Natural killer cell (primary cell): ENCODE results near the gene SLC6A8. TPM values are rescaled to one million over a fixed set of nuclear protein-coding genes. Genes with fewer than 3 reads are reported as not detected.

ENCODE experiments used
- ATAC-seq, 3 donors: fragments of 150-1000 bp in 2 of 3; fragments of 200-7000 bp in 1 of 3; cut with Tn5 transposase; 1 replicate in 1 of 3; 2 replicates in 2 of 3; pipeline ENCODE4 v1.10.0; 2021; ENCODE audit warnings: mild to moderate bottlenecking in 2 of 3, moderate library complexity in 2 of 3
- DNase-seq, 2 donors: peaks; one replicate each; pipeline versions ENCODE4 v3.0.0 to v3.0.0-alpha.2; 2013 to 2021; ENCODE audit warnings: mixed read lengths in 1 of 2
- H3K27ac ChIP-seq: one replicate; pipeline ENCODE4 v1.5.1; 2013; ENCODE audit warnings: mild to moderate bottlenecking, low read length
- H3K27me3 ChIP-seq: one replicate; pipeline ENCODE4 v1.6.1; 2013; ENCODE audit warnings: low read length; ENCODE audit not compliant: control insufficient read depth, insufficient read depth
- H3K36me3 ChIP-seq: one replicate; pipeline ENCODE4 v1.6.1; 2013; ENCODE audit warnings: low read length; ENCODE audit not compliant: control insufficient read depth, insufficient read depth
- H3K4me1 ChIP-seq: one replicate; pipeline ENCODE4 v1.6.1; 2013; ENCODE audit warnings: low read length; ENCODE audit not compliant: control insufficient read depth, insufficient read depth
- H3K4me3 ChIP-seq: one replicate; pipeline ENCODE4 v1.5.1; 2013; ENCODE audit warnings: low read length
- H3K9me3 ChIP-seq: one replicate; pipeline ENCODE4 v1.6.1; 2013; ENCODE audit warnings: low read length; ENCODE audit not compliant: control insufficient read depth, insufficient read depth
- H3K27ac Mint-ChIP-seq, 2 donors: one replicate each; pipeline ENCODE4 v1.8.0; 2022; ENCODE audit warnings: mild to moderate bottlenecking in 2 of 2, mixed read lengths in 2 of 2, moderate library complexity in 1 of 2
- H3K27me3 Mint-ChIP-seq, 2 donors: one replicate each; pipeline ENCODE4 v1.8.0; 2022; ENCODE audit warnings: low read depth in 2 of 2, mixed read lengths in 2 of 2
- H3K36me3 Mint-ChIP-seq: one replicate; pipeline ENCODE4 v1.8.0; 2022; ENCODE audit warnings: mixed read lengths
- H3K4me1 Mint-ChIP-seq, 2 donors: one replicate each; pipeline ENCODE4 v1.8.0; 2022; ENCODE audit warnings: mixed read lengths in 2 of 2
- H3K4me3 Mint-ChIP-seq: one replicate; pipeline ENCODE4 v1.8.0; 2022; ENCODE audit warnings: mild to moderate bottlenecking, moderate library complexity, mixed read lengths
- H3K9me3 Mint-ChIP-seq, 2 donors: one replicate each; pipeline ENCODE4 v1.8.0; 2022; ENCODE audit warnings: mixed read lengths in 2 of 2
- WGBS: methylation state at CpG from one replicate; pipeline ENCODE4 v1.1.7; 2013; ENCODE audit warnings: missing lambda C conversion rate; ENCODE audit not compliant: insufficient coverage; 5-methylcytosine and 5-hydroxymethylcytosine counted together
- intact Hi-C: fragments of 100-400 bp; cut with micrococcal nuclease; formaldehyde crosslinking; loops from one replicate; pipeline ENCODE4 v1.14.2; 2022
- total RNA-seq, 4 donors: library from RNA; stranded (reverse); fragments of 120-200 nt in 1 of 4; gene quantifications; one replicate each; pipeline versions ENCODE4 v1.2.3 to v1.2.4, GENCODE V29; 2013 to 2022
- TF ChIP-seq, protein P1 (sequence below): fragments of 200-600 bp; IDR thresholded peaks from one replicate; pipeline ENCODE4 v1.8.0; 2022; ENCODE audit warnings: antibody characterized with exemption

SLC6A8 gene
- 1 to 10 TPM in 2 of 3 donors, under 1 TPM in 1; 0.77 to 2.5 (median 1.4) TPM for total RNA-seq
- 0.97 TPM for total RNA-seq (2013)

DNA sequence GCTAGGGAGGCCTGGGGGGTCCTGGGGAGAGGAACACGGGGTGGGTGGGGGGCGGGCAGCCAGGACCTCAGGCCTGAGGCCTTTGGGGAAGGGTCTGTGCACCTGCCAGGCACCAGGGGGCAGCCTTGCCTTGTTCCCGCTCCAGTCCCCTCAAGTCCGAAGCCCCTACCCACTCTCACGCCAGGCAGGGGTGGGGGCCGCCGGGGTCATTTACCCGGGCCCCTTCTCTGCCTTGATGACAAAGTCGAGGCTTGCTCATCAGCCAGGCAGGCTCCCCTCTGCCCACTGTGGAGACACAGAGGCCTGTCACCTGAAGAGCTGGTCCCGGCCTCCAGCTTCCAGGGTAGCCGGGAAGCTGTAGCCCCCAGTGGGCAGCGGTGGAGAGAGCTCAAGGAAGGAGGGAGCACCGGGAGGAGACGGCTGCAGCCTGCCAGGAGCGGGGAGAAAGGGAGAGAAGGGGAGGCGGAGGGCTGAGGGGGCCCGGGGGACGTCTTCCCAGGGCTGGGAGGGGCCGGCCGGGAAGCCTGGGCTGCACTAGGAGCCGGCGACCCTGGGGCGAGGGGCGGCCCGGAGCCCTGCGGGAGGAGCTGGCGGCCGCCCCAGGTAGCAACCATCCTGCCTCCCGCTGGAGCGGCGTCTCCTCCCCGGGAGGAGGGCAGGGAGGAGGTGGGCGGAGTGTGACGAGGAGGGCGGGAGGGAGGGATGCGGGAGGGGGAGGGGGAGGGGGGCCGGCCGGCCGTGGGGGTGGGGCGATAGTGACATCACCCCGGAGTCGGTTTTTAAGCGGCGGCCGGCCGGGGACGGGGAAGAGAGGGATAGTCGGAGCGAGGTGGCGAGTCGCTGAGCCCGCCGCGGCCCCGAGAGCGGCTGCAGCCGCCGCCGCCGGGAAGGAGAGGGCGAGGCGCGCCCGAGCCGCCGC is at the start of gene SLC6A8:
SLC6A8 (plus strand) TSS at position 806 of the 919 bp plus-strand sequence. CDS start 649 bp downstream, outside the sequence.
- peaks cover 0 to 11% of the 10 kb centered on the region in 2 donors for H3K27me3 Mint-ChIP-seq
- TF ChIP-seq, protein P1, sequence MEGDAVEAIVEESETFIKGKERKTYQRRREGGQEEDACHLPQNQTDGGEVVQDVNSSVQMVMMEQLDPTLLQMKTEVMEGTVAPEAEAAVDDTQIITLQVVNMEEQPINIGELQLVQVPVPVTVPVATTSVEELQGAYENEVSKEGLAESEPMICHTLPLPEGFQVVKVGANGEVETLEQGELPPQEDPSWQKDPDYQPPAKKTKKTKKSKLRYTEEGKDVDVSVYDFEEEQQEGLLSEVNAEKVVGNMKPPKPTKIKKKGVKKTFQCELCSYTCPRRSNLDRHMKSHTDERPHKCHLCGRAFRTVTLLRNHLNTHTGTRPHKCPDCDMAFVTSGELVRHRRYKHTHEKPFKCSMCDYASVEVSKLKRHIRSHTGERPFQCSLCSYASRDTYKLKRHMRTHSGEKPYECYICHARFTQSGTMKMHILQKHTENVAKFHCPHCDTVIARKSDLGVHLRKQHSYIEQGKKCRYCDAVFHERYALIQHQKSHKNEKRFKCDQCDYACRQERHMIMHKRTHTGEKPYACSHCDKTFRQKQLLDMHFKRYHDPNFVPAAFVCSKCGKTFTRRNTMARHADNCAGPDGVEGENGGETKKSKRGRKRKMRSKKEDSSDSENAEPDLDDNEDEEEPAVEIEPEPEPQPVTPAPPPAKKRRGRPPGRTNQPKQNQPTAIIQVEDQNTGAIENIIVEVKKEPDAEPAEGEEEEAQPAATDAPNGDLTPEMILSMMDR, result no peak
- no peaks in the 10 kb centered on the region for H3K36me3 ChIP-seq
- H3K36me3 Mint-ChIP-seq, result no peaks in the 10 kb centered on the region
- peaks cover 7% of the 10 kb centered on the region for H3K4me1 ChIP-seq
- no peaks in the 10 kb centered on the region for H3K9me3 Mint-ChIP-seq
- no peaks in the 10 kb centered on the region for H3K4me1 Mint-ChIP-seq
- no peaks in the 10 kb centered on the region for H3K9me3 ChIP-seq
- H3K27ac Mint-ChIP-seq, result no peak within 1 kb of the TSS
- WGBS, result under 1% methylated on average over 50 of the region's 66 CpGs
- DNase-seq, result peak in 1 of 2 donors; percentile 49
- intact Hi-C loops, result no loop called here
- peak in 2 of 3 donors; percentile 42 to 60 for ATAC-seq
- H3K4me3 ChIP-seq, result no peak within 1 kb of the TSS
- no peak within 1 kb of the TSS for H3K27ac ChIP-seq
- no peaks in the 10 kb centered on the region for H3K27me3 ChIP-seq
- H3K4me3 Mint-ChIP-seq, result peak within 1 kb of the TSS; percentile 77

DNA sequence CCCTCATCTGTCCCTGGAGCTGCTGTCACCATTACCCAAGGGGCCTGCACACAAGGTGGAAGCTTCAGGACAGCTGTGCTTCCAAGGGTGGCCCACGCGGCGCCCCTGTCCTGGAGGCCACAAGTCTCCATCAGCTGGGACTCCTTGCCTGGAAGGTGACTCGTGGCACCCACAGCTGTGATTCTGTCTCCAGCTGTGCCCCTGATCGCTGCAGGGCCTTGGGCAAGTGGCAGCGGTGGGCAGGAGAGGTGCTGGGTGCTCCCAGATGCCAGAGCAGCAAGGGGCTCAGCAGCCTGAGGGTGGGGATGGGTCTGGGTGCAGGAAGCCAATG is 49.7 kb upstream of the SLC6A8 start:
- ATAC-seq (no peak), DNase-seq (no peak)
- H3K4me1 ChIP-seq, result no peaks in the 10 kb centered on the region
- no peaks in the 10 kb centered on the region for H3K36me3 ChIP-seq
- intact Hi-C loops, result no loop called here
- no peaks in the 10 kb centered on the region for H3K4me1 Mint-ChIP-seq
- H3K4me3 ChIP-seq, result no peak overlapping the region
- H3K4me3 Mint-ChIP-seq, result no peak overlapping the region
- TF ChIP-seq, protein P1, result no peak
- H3K9me3 ChIP-seq, result no peaks in the 10 kb centered on the region
- peaks cover 0 to 6% of the 10 kb centered on the region in 2 donors for H3K27me3 Mint-ChIP-seq
- H3K9me3 Mint-ChIP-seq, result no peaks in the 10 kb centered on the region
- WGBS, result 80% methylated on average over 6 of the region's 6 CpGs
- H3K36me3 Mint-ChIP-seq, result no peaks in the 10 kb centered on the region
- peaks cover 2% of the 10 kb centered on the region for H3K27me3 ChIP-seq
- no peak overlapping the region for H3K27ac Mint-ChIP-seq
- no peak overlapping the region for H3K27ac ChIP-seq

DNA sequence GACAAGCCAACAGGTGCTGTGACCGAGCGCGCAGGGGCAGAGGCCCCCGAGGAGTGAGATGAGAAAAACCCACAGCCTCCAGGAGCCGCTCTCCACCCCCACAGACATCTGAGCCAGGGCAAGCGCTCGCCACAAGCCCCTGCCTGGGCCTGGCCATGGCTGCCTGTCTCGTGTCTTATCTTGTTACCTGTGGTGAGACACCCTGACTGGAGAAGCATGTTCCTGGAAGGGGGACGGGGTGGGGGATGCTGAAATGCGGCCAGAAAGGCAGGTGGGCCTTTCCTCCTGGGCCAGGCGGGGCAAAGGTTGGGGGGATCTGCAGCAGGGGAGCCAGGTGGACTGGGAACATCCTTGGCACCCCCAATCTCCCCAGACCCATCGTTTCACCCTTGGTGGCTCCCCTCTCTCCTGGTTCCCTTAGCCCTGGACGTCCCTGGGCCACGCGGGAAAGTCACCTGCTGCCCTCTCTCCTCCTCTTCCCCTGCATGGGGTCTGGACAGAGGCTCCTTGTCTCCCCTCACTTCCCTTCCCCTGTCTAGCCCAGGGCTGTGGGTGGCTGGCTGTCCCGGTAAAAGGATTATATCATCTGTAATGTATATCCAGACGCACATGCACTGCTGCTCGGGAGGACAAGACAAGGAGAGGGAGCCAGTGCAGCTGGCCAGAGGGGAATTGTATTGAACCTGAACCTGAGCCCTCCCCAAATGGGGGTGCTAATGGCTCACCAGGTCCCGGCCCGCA is 49.1 kb upstream of the SLC6A8 start:
- Mint-ChIP-seq H3K4me3 (no peak overlapping the region), H3K36me3 (no peaks in the 10 kb centered on the region), H3K27me3 (peaks cover 0 to 9% of the 10 kb centered on the region in 2 donors), H3K9me3 (no peaks in the 10 kb centered on the region), H3K27ac (no peak overlapping the region), H3K4me1 (no peaks in the 10 kb centered on the region)
- TF ChIP-seq, protein P1, result no peak
- Histone ChIP-seq H3K27me3 (peaks cover 4% of the 10 kb centered on the region), H3K4me3 (no peak overlapping the region), H3K27ac (no peak overlapping the region), H3K9me3 (no peaks in the 10 kb centered on the region), H3K4me1 (peaks cover 3% of the 10 kb centered on the region), H3K36me3 (no peaks in the 10 kb centered on the region)
- ATAC-seq (no peak), DNase-seq (no peak)
- 84% methylated on average over 13 of the region's 20 CpGs for WGBS
- intact Hi-C loops, result no loop called here
